Esophagus squamous epithelium (tissue), 5 donors: ENCODE results near the gene NPR1. TPM values are rescaled to one million over a fixed set of nuclear protein-coding genes. Genes with fewer than 3 reads are reported as not detected.
"Not testable (repeated sequence)": the region's sequence is repeated elsewhere in the genome, so short reads cannot be mapped to it uniquely, and the experiment has no call there.

Source experiments
- DNase-seq: peaks from one replicate; lab custom pipeline; 2025; lab: John Stamatoyannopoulos, UW
- H3K27ac ChIP-seq, 4 donors: fragments of 200-600 bp; sonication (generic); one replicate each; pipeline ENCODE4 v1.5.1; 2016 to 2019; ENCODE audit warnings: mild to moderate bottlenecking in 1 of 4
- H3K27me3 ChIP-seq, 4 donors: fragments of 200-600 bp; sonication (generic); 1 replicate in 3 of 4; 2 replicates in 1 of 4; pipeline versions ENCODE4 v1.5.1 to v1.6.0; 2017 to 2021; ENCODE audit warnings: antibody characterized with exemption in 1 of 4
- H3K36me3 ChIP-seq, 3 donors: fragments of 200-600 bp; sonication (generic); one replicate each; pipeline ENCODE4 v1.5.1; 2016 to 2019
- H3K4me1 ChIP-seq, 3 donors: fragments of 200-600 bp; sonication (generic); one replicate each; pipeline ENCODE4 v1.5.1; 2017 to 2019
- H3K4me3 ChIP-seq, 4 donors: fragments of 200-600 bp; sonication (generic); 1 replicate in 3 of 4; 2 replicates in 1 of 4; pipeline ENCODE4 v1.5.1; 2016 to 2019; ENCODE audit warnings: mild to moderate bottlenecking in 2 of 4, moderate library complexity in 1 of 4
- H3K9me3 ChIP-seq, 3 donors: fragments of 200-600 bp; sonication (generic); one replicate each; pipeline ENCODE4 v1.5.1; 2016 to 2019
- POLR2A ChIP-seq, 4 donors: fragments of 450-650 bp; IDR thresholded peaks; one replicate each; pipeline ENCODE4 v1.6.1; 2017; ENCODE audit warnings: antibody characterized with exemption in 4 of 4, mild to moderate bottlenecking in 4 of 4, moderate library complexity in 3 of 4
- WGBS, 2 donors: methylation state at CpG; one replicate each; pipeline ENCODE4 v1.1.5; 2018; 5-methylcytosine and 5-hydroxymethylcytosine counted together
- intact Hi-C: fragments of 100-400 bp; cut with DNase I; formaldehyde crosslinking; loops from one replicate; pipeline ENCODE4 v1.15.0; 2022
- total RNA-seq, 4 donors: library from RNA; depleted of rRNA; stranded (reverse); fragments of >200 nt; gene quantifications; one replicate each; pipeline ENCODE4 v1.1.0, GENCODE V29; 2016
- TF ChIP-seq, protein P1 (sequence below), 6 experiments: fragments of 450-650 bp in 4 of 6; fragments of 200-600 bp in 2 of 6; sonication (generic) in 2 of 6; IDR thresholded peaks; one replicate each; pipeline ENCODE4 v1.5.1; 2016 to 2019; ENCODE audit warnings: antibody characterized with exemption in 6 of 6, mild to moderate bottlenecking in 4 of 6, moderate library complexity in 4 of 6
- donor health status: DM: yes; HTN: yes; CAD: no.

The NPR1 gene
- total RNA-seq, 4 donors from 2014 or later, result 1.8 to 15.6 (median 6.4) TPM

DNA sequence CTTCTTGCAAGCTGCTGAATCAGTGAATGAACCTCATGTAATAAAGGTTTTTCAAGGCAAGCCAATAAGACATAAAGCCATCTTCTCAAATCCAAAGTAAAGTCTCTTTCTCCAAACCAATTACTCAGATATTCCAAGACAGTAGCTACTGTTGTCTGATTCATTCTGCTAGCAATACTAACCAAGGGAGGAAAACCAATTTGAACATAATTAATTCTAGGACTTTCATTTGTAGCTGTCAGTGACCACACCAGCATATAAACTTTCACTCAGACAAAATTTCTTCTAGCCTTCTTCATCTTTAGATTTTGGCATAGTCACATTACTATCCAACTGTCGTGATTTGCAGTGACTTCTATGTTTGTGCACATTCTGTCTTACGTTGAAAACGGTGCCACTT, 38.8 kb downstream of the NPR1 start:
- Histone ChIP-seq H3K4me3 (no peak overlapping the region), H3K27me3 (no peaks in the 10 kb centered on the region), H3K4me1 (no peaks in the 10 kb centered on the region), H3K36me3 (no peaks in the 10 kb centered on the region), H3K27ac (no peak overlapping the region), H3K9me3 (no peaks in the 10 kb centered on the region)
- no peak for DNase-seq
- intact Hi-C loops, result no loop called here
- WGBS, 2 donors, result 77 to 87% methylated on average over 3 of the region's 3 CpGs
- TF ChIP-seq POLR2A (IDR thresholded peaks at IDR 0.05), result no peak
- TF ChIP-seq, protein P1, sequence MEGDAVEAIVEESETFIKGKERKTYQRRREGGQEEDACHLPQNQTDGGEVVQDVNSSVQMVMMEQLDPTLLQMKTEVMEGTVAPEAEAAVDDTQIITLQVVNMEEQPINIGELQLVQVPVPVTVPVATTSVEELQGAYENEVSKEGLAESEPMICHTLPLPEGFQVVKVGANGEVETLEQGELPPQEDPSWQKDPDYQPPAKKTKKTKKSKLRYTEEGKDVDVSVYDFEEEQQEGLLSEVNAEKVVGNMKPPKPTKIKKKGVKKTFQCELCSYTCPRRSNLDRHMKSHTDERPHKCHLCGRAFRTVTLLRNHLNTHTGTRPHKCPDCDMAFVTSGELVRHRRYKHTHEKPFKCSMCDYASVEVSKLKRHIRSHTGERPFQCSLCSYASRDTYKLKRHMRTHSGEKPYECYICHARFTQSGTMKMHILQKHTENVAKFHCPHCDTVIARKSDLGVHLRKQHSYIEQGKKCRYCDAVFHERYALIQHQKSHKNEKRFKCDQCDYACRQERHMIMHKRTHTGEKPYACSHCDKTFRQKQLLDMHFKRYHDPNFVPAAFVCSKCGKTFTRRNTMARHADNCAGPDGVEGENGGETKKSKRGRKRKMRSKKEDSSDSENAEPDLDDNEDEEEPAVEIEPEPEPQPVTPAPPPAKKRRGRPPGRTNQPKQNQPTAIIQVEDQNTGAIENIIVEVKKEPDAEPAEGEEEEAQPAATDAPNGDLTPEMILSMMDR (IDR thresholded peaks at IDR 0.05), result no peak

- DNase-seq, result no peak
- 89 to 91% methylated on average over 3 of the region's 3 CpGs for WGBS, 2 donors
- no peaks in the 10 kb centered on the region for H3K9me3 ChIP-seq
- no peaks in the 10 kb centered on the region for H3K36me3 ChIP-seq
- no peak for TF ChIP-seq POLR2A (IDR thresholded peaks at IDR 0.05)
- TF ChIP-seq, protein P1 (IDR thresholded peaks at IDR 0.05), result no peak
- peaks cover 4 to 8% (median 5%) of the 10 kb centered on the region in 3 donors for H3K4me1 ChIP-seq
- intact Hi-C loops, result no loop called here
- no peaks in the 10 kb centered on the region for H3K27me3 ChIP-seq
- H3K4me3 ChIP-seq, result no peak overlapping the region
- H3K27ac ChIP-seq, result no peak overlapping the region
These were observed 45.2 kb downstream of the NPR1 start for GRCh38 chr1:153723687-153724086.

DNA sequence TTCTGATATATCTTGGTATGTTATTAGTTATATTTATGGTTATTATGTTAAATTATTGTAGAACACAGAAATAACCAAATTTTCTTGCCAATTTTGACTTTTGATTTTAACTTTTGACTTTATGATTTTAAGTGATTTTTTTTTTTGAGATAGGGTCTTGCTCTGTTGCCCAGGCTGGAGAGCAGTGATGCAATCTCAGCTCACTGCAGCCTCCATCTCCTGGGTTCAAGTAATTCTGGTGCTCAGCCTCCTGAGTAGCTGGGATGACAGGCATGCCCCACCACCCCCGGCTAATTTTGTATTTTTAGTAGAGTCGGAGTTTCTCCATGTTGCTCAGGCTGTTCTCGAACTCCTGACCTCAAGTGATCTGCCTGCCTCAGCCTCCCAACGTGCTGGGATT, 46.1 kb downstream of the NPR1 start:
- DNase-seq, H3K27ac ChIP-seq, H3K27me3 ChIP-seq, H3K36me3 ChIP-seq, H3K4me3 ChIP-seq, H3K9me3 ChIP-seq, intact Hi-C loops: not testable (repeated sequence)
- peaks cover 10 to 18% (median 12%) of the 10 kb centered on the region in 3 donors for H3K4me1 ChIP-seq
- 67 to 83% methylated on average over 4 of the region's 4 CpGs for WGBS, 2 donors

GRCh38 chr1:153727463-153728304, 49.2 kb downstream of the NPR1 start, which contains the start of gene INTS3:
INTS3 (plus strand) TSS chr1:153728050; CDS start chr1:153728635, 585 bp downstream.
- Histone ChIP-seq H3K4me3 (peak within 1 kb of the TSS; percentile 53 to 95 (median 82)), H3K27ac (peak within 1 kb of the TSS; percentile 95 to 99 (median 96)), H3K27me3 (no peaks in the 10 kb centered on the region), H3K36me3 (peaks cover 0 to 6% (median 0%) of the 10 kb centered on the region in 3 donors), H3K9me3 (no peaks in the 10 kb centered on the region), H3K4me1 (peaks cover 12 to 35% (median 18%) of the 10 kb centered on the region in 3 donors)
- intact Hi-C loops, result no loop called here
- 1 to 2% methylated on average over 20 to 31 of the region's 49 CpGs for WGBS, 2 donors
- TF ChIP-seq, protein P1 (IDR thresholded peaks at IDR 0.05), result peak in 3 of 6 experiments; percentile 4 to 14 (median 13)
- peak in 2 of 4 donors; percentile 39 to 59 for TF ChIP-seq POLR2A (IDR thresholded peaks at IDR 0.05)
- peak; percentile 98 for DNase-seq

- TF ChIP-seq POLR2A (IDR thresholded peaks at IDR 0.05), result no peak
- TF ChIP-seq, protein P1 (IDR thresholded peaks at IDR 0.05), result no peak
- no peak for DNase-seq
- Histone ChIP-seq H3K27me3 (no peaks in the 10 kb centered on the region), H3K4me3 (peak overlapping the region; percentile 53 to 95 (median 82)), H3K4me1 (peaks cover 12 to 35% (median 18%) of the 10 kb centered on the region in 3 donors), H3K27ac (peak overlapping the region; percentile 95 to 99 (median 96)), H3K36me3 (peaks cover 0 to 6% (median 0%) of the 10 kb centered on the region in 3 donors), H3K9me3 (no peaks in the 10 kb centered on the region)
- 0 to 1% methylated on average over 6 to 16 of the region's 19 CpGs for WGBS, 2 donors
- intact Hi-C loops, result no loop called here
These were observed 50.0 kb downstream of the NPR1 start for GRCh38 chr1:153728305-153729066.
